ENCODE data around the gene LGR5. TPM values are rescaled to one million over a fixed set of nuclear protein-coding genes. Genes with fewer than 3 reads are reported as not detected.

Gene LGR5
- total and polyA plus RNA-seq, 2 of the 13 experiments (the other 11 are each of a cell fraction or from before 2014, with no cell fraction given), result 37.0 to 121 TPM

DNA sequence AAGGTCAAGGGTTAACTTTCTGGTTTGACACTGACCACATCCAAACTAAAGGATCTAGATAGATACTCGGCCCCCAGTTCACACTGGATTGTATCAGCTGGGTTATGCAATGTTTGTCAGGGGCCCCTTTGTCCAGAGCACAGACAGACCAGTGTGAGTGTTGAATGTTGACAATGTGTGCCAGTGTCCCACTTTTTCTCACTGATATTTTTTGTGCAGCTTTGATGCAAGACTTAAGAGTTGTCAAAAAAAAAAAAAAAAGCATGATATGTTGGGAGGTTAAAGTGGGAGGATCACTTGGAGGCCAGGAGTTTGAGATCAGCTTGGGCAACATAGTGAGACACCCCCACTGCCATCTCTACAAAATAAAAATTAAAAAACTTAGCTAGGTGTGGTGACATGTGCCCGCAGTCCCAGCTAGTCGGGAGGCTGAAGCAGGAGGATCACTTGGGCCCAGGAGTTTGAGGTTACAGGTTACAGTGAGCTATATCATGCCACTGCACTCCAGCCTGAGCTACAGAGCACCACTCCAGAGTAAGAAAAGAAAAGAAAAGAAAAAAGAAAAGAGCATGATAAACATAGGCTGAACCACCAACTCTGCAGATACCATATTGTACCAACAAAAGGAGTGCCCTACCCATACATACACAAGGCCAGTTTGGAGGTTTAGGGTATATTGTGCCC lies 97.5 kb downstream of the LGR5 start (continued):
- TF ChIP-seq, protein P1, sequence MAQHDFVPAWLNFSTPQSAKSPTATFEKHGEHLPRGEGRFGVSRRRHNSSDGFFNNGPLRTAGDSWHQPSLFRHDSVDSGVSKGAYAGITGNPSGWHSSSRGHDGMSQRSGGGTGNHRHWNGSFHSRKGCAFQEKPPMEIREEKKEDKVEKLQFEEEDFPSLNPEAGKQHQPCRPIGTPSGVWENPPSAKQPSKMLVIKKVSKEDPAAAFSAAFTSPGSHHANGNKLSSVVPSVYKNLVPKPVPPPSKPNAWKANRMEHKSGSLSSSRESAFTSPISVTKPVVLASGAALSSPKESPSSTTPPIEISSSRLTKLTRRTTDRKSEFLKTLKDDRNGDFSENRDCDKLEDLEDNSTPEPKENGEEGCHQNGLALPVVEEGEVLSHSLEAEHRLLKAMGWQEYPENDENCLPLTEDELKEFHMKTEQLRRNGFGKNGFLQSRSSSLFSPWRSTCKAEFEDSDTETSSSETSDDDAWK (CRISPR knock-in tag; IDR thresholded peaks at IDR 0.05), result no peak
- TF ChIP-seq GZF1 (CRISPR knock-in tag; IDR thresholded peaks at IDR 0.05), result no peak
- TF ChIP-seq ATAD3A (CRISPR knock-in tag; IDR thresholded peaks at IDR 0.05), result no peak
- no peak for TF ChIP-seq RFX5 (IDR thresholded peaks at IDR 0.05; ENCODE audit: low read depth, low read length)
- no peak for TF ChIP-seq ZSCAN20 (CRISPR knock-in tag; IDR thresholded peaks at IDR 0.05; ENCODE audit: borderline replicate concordance)
- TF ChIP-seq ZNF839 (CRISPR knock-in tag; IDR thresholded peaks at IDR 0.05; ENCODE audit: borderline replicate concordance), result no peak
- no peak for TF ChIP-seq PHF5A (CRISPR knock-in tag; IDR thresholded peaks at IDR 0.05; ENCODE audit: low read depth, unreplicated experiment)
- TF ChIP-seq, protein P2, sequence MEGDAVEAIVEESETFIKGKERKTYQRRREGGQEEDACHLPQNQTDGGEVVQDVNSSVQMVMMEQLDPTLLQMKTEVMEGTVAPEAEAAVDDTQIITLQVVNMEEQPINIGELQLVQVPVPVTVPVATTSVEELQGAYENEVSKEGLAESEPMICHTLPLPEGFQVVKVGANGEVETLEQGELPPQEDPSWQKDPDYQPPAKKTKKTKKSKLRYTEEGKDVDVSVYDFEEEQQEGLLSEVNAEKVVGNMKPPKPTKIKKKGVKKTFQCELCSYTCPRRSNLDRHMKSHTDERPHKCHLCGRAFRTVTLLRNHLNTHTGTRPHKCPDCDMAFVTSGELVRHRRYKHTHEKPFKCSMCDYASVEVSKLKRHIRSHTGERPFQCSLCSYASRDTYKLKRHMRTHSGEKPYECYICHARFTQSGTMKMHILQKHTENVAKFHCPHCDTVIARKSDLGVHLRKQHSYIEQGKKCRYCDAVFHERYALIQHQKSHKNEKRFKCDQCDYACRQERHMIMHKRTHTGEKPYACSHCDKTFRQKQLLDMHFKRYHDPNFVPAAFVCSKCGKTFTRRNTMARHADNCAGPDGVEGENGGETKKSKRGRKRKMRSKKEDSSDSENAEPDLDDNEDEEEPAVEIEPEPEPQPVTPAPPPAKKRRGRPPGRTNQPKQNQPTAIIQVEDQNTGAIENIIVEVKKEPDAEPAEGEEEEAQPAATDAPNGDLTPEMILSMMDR (CRISPR knock-in tag; IDR thresholded peaks at IDR 0.05), result no peak
- no peak for TF ChIP-seq GABPA (IDR thresholded peaks at IDR 0.05; ENCODE audit: low read depth, low read length)
- TF ChIP-seq GABPA (CRISPR knock-in tag; IDR thresholded peaks at IDR 0.05; ENCODE audit: low read depth), result no peak
- 0 out of 2 replicates have a peak, but pooled peaks have one; percentile 46 for TF ChIP-seq NKX3-1 (CRISPR knock-in tag; IDR thresholded peaks at IDR 0.05)
- no peak for TF ChIP-seq CAMTA2 (CRISPR knock-in tag; IDR thresholded peaks at IDR 0.05; ENCODE audit: borderline replicate concordance)
- TF ChIP-seq, protein P3, sequence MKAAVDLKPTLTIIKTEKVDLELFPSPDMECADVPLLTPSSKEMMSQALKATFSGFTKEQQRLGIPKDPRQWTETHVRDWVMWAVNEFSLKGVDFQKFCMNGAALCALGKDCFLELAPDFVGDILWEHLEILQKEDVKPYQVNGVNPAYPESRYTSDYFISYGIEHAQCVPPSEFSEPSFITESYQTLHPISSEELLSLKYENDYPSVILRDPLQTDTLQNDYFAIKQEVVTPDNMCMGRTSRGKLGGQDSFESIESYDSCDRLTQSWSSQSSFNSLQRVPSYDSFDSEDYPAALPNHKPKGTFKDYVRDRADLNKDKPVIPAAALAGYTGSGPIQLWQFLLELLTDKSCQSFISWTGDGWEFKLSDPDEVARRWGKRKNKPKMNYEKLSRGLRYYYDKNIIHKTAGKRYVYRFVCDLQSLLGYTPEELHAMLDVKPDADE (CRISPR knock-in tag; IDR thresholded peaks at IDR 0.05), result no peak
- TF ChIP-seq, protein P4, sequence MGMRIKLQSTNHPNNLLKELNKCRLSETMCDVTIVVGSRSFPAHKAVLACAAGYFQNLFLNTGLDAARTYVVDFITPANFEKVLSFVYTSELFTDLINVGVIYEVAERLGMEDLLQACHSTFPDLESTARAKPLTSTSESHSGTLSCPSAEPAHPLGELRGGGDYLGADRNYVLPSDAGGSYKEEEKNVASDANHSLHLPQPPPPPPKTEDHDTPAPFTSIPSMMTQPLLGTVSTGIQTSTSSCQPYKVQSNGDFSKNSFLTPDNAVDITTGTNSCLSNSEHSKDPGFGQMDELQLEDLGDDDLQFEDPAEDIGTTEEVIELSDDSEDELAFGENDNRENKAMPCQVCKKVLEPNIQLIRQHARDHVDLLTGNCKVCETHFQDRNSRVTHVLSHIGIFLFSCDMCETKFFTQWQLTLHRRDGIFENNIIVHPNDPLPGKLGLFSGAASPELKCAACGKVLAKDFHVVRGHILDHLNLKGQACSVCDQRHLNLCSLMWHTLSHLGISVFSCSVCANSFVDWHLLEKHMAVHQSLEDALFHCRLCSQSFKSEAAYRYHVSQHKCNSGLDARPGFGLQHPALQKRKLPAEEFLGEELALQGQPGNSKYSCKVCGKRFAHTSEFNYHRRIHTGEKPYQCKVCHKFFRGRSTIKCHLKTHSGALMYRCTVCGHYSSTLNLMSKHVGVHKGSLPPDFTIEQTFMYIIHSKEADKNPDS (CRISPR knock-in tag; IDR thresholded peaks at IDR 0.05), result no peak
- TF ChIP-seq ZFP36 (IDR thresholded peaks at IDR 0.05; ENCODE audit: borderline replicate concordance, low read depth, low read length, partially characterized antibody), result no peak
- no peak for TF ChIP-seq SUZ12 (IDR thresholded peaks at IDR 0.05; ENCODE audit: low read depth, low read length)
- no peak for TF ChIP-seq ZNF782 (CRISPR knock-in tag; IDR thresholded peaks at IDR 0.05; ENCODE audit: borderline replicate concordance)
